HG03457 (cell line): ENCODE results near the gene YPEL5.

ENCODE experiments used
- ATAC-seq: cut with Tn5 transposase; IDR thresholded peaks from one replicate; pipeline ENCODE4 v1.9.1; 2021; ENCODE audit warnings: moderate number of reproducible peaks; ENCODE audit not compliant: unreplicated experiment

The YPEL5 gene

DNA sequence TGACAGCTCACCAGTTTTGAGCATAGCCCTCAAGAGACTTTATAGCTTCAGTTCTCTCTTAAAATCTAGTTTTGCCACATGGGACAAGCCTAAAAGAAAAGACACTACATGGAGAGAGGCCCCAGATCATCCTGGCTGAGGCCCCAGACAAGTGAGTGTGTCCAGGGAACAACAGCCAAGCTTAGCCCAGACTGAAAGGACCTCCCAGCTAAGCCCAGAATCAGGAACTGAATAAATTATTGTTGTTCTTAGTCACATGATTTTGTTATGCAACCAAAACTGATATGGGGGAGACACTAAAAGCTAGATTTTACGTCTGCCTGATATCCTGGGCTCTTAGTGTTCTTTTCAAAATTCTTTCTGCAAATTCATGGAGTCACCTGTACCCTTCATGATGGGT, 55.2 kb downstream of the YPEL5 start:
- no peak for ATAC-seq

DNA sequence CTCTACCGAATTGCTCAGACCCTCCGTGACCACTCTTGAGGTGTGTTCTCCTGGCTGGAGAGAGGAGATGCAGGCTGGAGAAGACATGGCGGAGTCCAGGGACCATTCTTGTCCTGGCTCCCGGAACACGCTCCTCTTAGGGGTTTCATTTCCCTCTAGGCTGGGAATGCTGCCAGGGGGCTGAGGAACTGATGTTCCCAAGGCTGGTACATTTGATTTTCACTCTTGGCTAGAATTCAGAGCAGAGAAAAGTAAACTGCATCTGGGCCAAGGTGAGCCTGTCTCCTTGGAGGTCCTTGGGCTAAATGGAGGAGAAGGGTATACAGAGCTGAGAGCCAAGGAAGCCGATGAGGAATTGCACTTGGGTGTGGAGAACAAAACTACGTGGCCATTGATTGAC, 56.3 kb downstream of the YPEL5 start:
- no peak for ATAC-seq

- ATAC-seq, result no peak
Observed at GRCh38 chr2:30204281-30204680, 57.5 kb downstream of the YPEL5 start.

GRCh38 chr2:30205456-30205855, 58.6 kb downstream of the YPEL5 start:
- no peak for ATAC-seq

DNA sequence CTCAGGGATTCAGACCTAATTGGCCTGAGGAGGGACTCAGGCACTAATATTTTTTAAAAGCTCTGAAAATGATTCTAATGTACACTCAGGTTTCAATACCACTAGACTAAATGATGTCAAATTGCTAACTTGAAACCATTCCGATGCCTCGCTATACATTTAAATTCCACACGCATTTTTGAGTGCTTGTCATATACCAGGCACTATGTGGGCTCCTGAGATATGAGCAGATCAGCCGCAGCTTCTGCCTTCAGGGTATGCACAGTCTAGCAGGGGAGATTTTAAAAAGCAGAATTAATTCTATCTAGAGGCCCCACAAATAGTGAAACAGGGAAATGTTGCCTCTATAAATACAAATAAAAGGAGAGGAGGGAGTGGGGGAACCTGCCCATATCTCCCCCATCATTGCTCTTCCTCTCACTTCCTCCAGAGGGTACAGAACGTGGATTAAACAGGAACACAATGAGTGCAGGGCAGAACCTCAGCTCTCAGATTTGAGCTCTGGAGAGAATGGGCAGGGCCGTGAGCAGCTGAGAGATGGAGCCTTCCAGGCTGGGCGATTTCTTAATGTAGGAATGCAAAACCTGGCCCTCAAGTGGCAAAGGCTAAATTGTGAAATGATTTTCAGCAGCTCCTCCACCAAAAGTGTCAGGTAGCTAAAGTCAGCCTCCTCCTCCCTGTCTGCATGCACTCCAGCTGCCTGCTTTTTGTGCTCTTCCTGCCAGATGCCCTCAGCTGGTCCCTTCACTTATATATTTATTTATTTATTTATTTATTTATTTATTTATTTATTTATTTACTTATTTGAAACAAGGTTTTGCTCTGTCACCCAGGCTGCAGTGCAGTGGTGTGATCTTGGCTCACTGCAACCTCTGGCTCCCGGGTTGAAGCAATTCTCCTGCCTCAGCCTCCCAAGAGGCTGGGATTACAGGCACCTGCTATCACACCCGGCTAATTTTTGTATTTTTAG, 59.9 kb downstream of the YPEL5 start:
- ATAC-seq, result no peak

GRCh38 chr2:30208453-30208852, 61.6 kb downstream of the YPEL5 start:
- no peak for ATAC-seq

DNA sequence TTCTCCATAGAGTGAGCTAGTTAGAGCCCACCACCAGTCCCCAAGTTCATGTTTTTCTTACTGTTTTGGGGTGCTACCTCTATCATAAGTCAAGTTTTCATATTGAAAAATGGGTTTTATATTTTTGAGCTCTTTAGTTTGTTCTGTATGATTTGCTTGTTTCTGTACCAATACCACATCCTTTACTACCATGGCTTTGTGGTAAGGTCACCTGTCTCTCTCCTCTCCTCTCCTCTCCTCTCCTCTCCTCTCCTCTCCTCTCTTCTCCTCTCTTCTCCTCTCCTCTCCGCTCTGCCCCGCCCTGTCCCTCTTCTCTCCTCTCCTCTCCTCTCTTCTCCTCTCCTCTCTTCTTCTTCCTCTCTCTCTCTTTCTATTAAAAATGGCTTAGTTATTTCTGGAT, 62.4 kb downstream of the YPEL5 start:
- ATAC-seq, result no peak
